Colonic mucosa (tissue), 4 donors: Measurements from ENCODE around the gene GSG1L. TPM values are rescaled to one million over a fixed set of nuclear protein-coding genes. Genes with fewer than 3 reads are reported as not detected.

Experiments
- DNase-seq: peaks from one replicate; pipeline ENCODE4 v3.0.0-alpha.2; 2020
- H3K27ac ChIP-seq: fragments of 200-600 bp; one replicate; pipeline ENCODE4 v1.8.0; 2021
- H3K27me3 ChIP-seq: fragments of 200-600 bp; one replicate; pipeline ENCODE4 v1.8.0; 2021
- H3K36me3 ChIP-seq: fragments of 200-600 bp; one replicate; pipeline ENCODE4 v1.8.0; 2021
- H3K4me1 ChIP-seq: fragments of 200-600 bp; one replicate; pipeline ENCODE4 v1.8.0; 2021; ENCODE audit warnings: mild to moderate bottlenecking
- H3K4me3 ChIP-seq: fragments of 200-600 bp; one replicate; pipeline ENCODE4 v1.8.0; 2021
- H3K9ac ChIP-seq, 2 donors: one replicate each; pipeline ENCODE4 v1.7.0; 2013; ENCODE audit warnings: control low read depth in 2 of 2, low read depth in 2 of 2, low read length in 2 of 2
- H3K9me3 ChIP-seq: fragments of 200-600 bp; one replicate; pipeline ENCODE4 v1.8.0; 2021
- CTCF ChIP-seq: fragments of 200-600 bp; IDR thresholded peaks from one replicate; pipeline ENCODE4 v1.8.0; 2022; ENCODE audit warnings: antibody characterized with exemption, mild to moderate bottlenecking
- intact Hi-C: fragments of 100-400 bp; cut with DNase I; formaldehyde crosslinking; loops from one replicate; pipeline ENCODE4 v1.14.1; 2022
- total RNA-seq, 2 donors: library from RNA; stranded (reverse); fragmentation: NEBNext Ultra II Directional in 1 of 2; extraction: Animal tissue kit (Norgen Biotek cat#: 25700) in 1 of 2; gene quantifications; one replicate each; pipeline ENCODE4 v1.2.1, GENCODE V29; 2021
- donor health status: healthy.
- donor health status: DM: no; HTN: no; CAD: no.
- donor health status: DM: no; HTN: no; CAD: no.

The GSG1L gene
- total RNA-seq, 2 donors from 2014 or later, result 0.13 to 0.15 TPM

GRCh38 chr16:27793249-27793622 lies 270.3 kb downstream of the GSG1L start:
- no peak for TF ChIP-seq CTCF
- no peak overlapping the region for H3K27ac ChIP-seq
- no peak overlapping the region for H3K9ac ChIP-seq
- H3K36me3 ChIP-seq, result no peaks in the 10 kb centered on the region
- no peaks in the 10 kb centered on the region for H3K4me1 ChIP-seq
- intact Hi-C loops, result no loop called here
- no peak overlapping the region for H3K4me3 ChIP-seq
- no peaks in the 10 kb centered on the region for H3K9me3 ChIP-seq
- DNase-seq, result no peak
- no peaks in the 10 kb centered on the region for H3K27me3 ChIP-seq

GRCh38 chr16:27792486-27793248 lies 270.8 kb downstream of the GSG1L start:
- Histone ChIP-seq H3K27me3 (no peaks in the 10 kb centered on the region), H3K4me3 (no peak overlapping the region), H3K4me1 (no peaks in the 10 kb centered on the region), H3K36me3 (no peaks in the 10 kb centered on the region), H3K9ac (no peak overlapping the region), H3K9me3 (no peaks in the 10 kb centered on the region), H3K27ac (no peak overlapping the region)
- intact Hi-C loops, result no loop called here
- no peak for DNase-seq
- TF ChIP-seq CTCF, result no peak

- TF ChIP-seq CTCF, result no peak
- intact Hi-C loops, result no loop called here
- Histone ChIP-seq H3K9me3 (no peaks in the 10 kb centered on the region), H3K36me3 (no peaks in the 10 kb centered on the region), H3K27ac (no peak overlapping the region), H3K4me1 (no peaks in the 10 kb centered on the region), H3K27me3 (no peaks in the 10 kb centered on the region), H3K4me3 (no peak overlapping the region), H3K9ac (no peak overlapping the region)
- DNase-seq, result no peak
Measured at GRCh38 chr16:27791404-27791719, 272.2 kb downstream of the GSG1L start.

- Histone ChIP-seq H3K9ac (no peak overlapping the region), H3K4me1 (no peaks in the 10 kb centered on the region), H3K27ac (no peak overlapping the region), H3K9me3 (no peaks in the 10 kb centered on the region), H3K36me3 (no peaks in the 10 kb centered on the region), H3K27me3 (no peaks in the 10 kb centered on the region), H3K4me3 (no peak overlapping the region)
- TF ChIP-seq CTCF, result no peak
- DNase-seq, result no peak
- intact Hi-C loops, result no loop called here
Measured at GRCh38 chr16:27790546-27791403, 272.7 kb downstream of the GSG1L start.

GRCh38 chr16:27789595-27790241 lies 273.8 kb downstream of the GSG1L start:
- Histone ChIP-seq H3K4me3 (no peak overlapping the region), H3K9ac (no peak overlapping the region), H3K36me3 (no peaks in the 10 kb centered on the region), H3K27ac (no peak overlapping the region), H3K4me1 (no peaks in the 10 kb centered on the region), H3K9me3 (no peaks in the 10 kb centered on the region), H3K27me3 (no peaks in the 10 kb centered on the region)
- TF ChIP-seq CTCF, result no peak
- no peak for DNase-seq
- intact Hi-C loops, result no loop called here
